ENCODE measurements around the gene BNIP3.

The BNIP3 gene

GRCh38 chr10:131980761-131981428, 828 bp downstream of the BNIP3 start:
- in situ Hi-C loops (cut with MboI; ENCODE audit: low pct_unique_long_range_greater_than_20kb, low sequenced_read_pairs) = no loop called here

GRCh38 chr10:131980321-131980720, 1.4 kb downstream of the BNIP3 start:
- in situ Hi-C loops (cut with MboI; ENCODE audit: low pct_unique_long_range_greater_than_20kb, low sequenced_read_pairs) = no loop called here
- no peak for DNase-seq

More at GRCh38 chr10:131980761-131981428, 828 bp downstream of the BNIP3 start:
- peak; percentile 33 for DNase-seq

DNA sequence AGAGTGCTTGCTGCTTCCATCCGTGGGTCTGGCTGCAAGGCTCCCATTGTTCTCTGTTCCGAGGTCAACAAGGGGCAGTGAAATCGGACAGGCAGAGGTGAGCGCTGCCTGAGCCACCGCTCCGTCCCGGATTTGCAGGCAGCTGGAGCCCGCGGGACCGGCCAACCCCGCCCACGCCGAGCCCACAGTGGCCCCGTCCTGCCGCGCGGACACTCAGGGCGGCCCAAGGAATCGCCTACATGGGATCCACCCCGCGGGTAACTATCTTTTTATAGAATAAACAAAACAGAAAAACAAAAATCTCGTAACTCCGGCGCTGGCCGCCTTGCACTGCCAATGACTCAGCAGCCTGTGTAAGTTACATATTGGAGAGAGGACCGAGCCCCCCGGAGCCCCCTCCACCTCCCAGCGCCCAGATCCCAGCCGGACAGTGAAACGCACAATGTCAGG, 1.9 kb downstream of the BNIP3 start:
- no peak for DNase-seq
- in situ Hi-C loops (cut with MboI; ENCODE audit: low pct_unique_long_range_greater_than_20kb, low sequenced_read_pairs) = no loop called here

GRCh38 chr10:131979336-131979735, 2.4 kb downstream of the BNIP3 start:
- in situ Hi-C loops (cut with MboI; ENCODE audit: low pct_unique_long_range_greater_than_20kb, low sequenced_read_pairs) = no loop called here
- DNase-seq = no peak

- in situ Hi-C loops (cut with MboI; ENCODE audit: low pct_unique_long_range_greater_than_20kb, low sequenced_read_pairs) = no loop called here
- no peak for DNase-seq
Measured at GRCh38 chr10:131978851-131979250, 2.9 kb downstream of the BNIP3 start.

DNA sequence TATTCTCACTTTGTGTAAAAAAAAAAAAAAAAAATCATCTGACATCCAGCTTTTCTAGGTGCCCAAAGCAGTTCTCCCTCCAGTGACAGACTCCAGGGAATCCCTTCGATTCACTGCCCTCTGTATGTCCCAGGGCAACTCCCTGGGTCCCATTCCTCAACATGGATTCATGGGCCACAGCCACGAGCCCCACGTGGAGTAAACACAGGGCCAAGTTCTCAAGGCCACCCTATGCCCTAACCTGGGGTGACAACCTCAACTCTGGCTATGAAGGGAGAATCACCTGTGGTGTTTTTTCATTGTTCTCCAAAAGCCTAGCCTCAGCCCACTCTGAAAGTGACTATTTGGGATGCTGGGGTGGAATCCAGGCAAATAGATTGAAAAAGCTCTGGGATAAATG, 3.4 kb downstream of the BNIP3 start:
- DNase-seq = no peak
- in situ Hi-C loops (cut with MboI; ENCODE audit: low pct_unique_long_range_greater_than_20kb, low sequenced_read_pairs) = no loop called here

DNA sequence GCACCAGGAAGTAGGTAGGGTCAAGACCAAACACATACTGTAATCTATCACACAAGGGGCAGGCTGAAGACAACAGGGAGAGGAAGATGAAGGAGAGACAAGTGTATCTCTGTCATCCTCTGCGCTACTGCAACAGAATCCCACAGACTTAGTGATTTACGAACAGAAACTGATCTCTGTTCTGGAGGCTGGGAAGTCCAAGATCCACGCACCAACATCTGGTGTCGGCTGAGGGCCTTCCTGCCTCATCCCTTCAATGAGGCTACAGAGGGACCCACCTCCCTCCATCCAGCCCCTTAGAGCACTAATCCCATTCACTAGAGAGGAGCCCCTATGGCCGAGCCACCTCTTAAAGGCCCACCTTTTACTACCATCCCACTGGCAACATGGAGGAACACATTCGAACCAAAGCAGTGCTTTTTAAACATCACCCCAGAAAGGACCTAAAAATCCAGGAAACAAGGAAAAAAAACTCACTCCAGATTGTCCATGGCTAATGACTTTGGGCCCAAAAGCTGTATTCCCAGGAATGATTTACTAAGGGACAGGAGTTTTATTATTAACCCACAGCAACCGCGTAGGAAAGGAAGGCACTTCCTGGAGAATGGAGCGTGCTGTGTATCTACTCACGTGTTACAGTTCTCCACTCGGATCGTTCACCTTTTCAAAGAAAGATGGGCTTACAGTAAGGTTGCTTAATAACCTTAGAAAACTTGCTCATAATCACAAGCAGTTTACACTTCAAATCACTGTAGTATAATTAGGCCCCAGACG, 4.2 kb downstream of the BNIP3 start:
- in situ Hi-C loops (cut with MboI; ENCODE audit: low pct_unique_long_range_greater_than_20kb, low sequenced_read_pairs) = no loop called here
- DNase-seq = no peak

GRCh38 chr10:131975796-131976195, 5.9 kb downstream of the BNIP3 start:
- in situ Hi-C loops (cut with MboI; ENCODE audit: low pct_unique_long_range_greater_than_20kb, low sequenced_read_pairs) = no loop called here
- no peak for DNase-seq

GRCh38 chr10:131975003-131975402, 6.7 kb downstream of the BNIP3 start:
- in situ Hi-C loops (cut with MboI; ENCODE audit: low pct_unique_long_range_greater_than_20kb, low sequenced_read_pairs) = no loop called here
- no peak for DNase-seq

DNA sequence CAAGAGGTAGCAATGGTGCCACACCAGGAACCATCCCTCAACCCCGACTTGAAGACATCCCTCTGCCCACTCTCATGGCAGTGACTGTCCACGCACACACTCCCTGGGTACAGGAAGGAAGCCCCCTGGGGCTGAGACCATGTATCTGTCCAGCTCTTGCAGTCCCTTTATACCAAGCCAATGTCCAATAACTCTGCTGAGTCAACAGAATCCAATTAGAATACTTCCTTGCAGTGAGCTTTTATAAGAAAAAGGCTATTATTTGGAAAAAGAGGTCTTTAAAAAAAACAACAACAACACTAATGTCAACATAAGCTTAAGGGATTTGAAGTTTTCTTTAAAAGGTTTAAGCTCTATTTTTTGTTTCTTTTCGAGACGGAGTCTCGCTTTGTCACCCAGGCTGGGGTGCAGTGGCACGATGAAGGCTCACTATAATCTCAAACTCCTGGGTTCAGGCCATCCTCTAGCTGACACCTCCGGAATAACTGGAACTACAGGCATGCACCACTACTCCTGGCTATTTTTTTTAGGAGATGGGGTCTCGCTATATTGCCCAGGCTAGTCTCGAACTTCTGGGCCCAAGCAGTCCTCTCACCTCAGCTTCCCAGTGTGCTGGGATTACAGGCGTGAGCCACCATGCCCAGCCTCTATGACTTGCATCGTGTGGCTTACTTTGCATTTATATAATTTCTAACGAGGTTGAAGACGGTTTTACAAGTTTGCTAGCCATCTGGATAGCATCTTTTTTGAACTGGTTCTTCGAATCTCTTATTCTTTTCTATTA, 7.5 kb downstream of the BNIP3 start:
- in situ Hi-C loops (cut with MboI; ENCODE audit: low pct_unique_long_range_greater_than_20kb, low sequenced_read_pairs) = no loop called here
- DNase-seq = no peak

DNA sequence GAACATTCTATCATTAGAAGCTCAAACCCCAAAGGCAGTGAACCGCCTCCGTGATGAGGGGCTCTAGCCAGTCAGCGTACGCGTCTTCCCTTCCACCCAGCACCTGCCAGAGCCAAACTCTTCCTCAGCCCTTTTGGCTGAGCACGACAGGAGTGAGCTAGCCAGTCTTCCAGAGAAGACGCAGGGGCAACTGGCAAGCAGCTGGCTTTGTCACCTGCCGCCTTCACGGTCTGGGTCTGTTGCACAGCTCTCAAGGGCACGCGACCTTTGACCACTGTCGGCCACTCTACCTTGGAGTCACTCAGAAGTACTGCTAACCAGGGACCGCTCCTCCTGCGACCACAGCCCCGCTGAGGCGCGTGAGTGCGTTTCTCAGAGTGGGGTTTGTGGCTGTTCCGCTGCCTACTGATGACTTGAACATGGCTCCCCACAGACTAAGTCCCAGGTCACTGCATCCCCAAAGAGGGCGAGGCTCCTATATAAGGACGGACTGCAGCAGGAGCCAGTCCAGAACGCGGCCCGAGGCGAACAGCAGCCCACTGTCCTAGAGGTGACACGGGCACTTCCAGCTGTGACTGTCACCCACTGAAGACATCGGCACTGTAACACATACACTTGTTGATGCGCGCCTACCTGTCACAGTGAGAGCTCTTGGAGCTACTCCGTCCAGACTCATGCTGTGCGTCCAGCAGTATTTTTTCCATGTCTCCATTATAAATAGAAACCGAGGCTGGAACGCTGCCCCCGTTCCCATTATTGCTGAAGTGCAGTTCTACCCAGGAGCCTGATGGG, 8.4 kb downstream of the BNIP3 start:
- DNase-seq = no peak
- in situ Hi-C loops (cut with MboI; ENCODE audit: low pct_unique_long_range_greater_than_20kb, low sequenced_read_pairs) = no loop called here

DNA sequence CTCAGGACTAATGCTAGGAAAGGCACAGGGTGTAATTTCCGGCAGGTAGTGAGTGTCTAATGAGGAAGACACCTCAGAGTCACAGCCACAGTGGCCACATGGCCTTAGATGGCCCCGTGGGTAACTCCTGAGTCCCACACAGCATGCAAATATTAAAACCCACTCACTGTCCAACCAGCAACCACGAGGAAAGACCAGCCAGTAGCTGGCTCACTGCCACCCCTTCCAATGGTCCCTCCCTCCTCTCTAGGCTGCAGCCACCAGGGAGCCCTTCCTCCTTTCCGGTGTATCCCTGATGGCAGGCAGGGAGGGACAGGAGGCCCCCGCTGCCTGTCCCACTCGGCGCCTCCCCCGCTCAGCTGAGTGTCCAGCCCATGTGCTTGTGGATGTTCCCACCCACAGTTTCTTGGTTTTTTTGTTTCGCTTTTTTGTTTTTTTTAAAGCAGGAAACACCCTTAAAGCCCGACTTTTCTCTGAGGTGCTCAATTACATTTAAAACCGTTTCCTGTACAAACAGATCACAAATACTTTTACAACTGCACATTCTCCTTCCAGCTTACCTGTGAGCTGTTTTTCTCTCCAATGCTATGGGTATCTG, 9.2 kb downstream of the BNIP3 start:
- in situ Hi-C loops (cut with MboI; ENCODE audit: low pct_unique_long_range_greater_than_20kb, low sequenced_read_pairs) = no loop called here
- DNase-seq = peak; percentile 64

- in situ Hi-C loops (cut with MboI; ENCODE audit: low pct_unique_long_range_greater_than_20kb, low sequenced_read_pairs) = no loop called here
- DNase-seq = no peak
Measured at GRCh38 chr10:131971591-131971990, 10.1 kb downstream of the BNIP3 start.

DNA sequence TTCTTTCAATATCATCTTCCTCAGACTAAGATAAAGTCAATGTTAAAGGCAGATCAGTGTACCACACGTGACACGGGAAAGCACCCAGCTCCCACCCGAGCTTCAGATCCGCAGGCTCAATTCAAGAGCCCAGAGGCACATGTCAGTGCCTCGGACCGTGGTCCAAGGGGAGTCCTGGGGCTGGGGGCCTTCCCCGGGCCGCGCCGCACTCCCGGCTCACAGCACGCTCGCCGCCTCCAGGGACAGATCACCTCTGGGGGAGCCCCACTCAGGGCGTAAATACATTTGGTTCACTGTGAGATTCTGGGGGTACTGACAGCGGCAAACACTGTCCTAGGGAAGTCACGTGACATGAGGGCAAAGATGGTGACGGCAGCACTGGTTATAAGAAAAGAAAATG, 10.8 kb downstream of the BNIP3 start:
- in situ Hi-C loops (cut with MboI; ENCODE audit: low pct_unique_long_range_greater_than_20kb, low sequenced_read_pairs) = no loop called here
- DNase-seq = no peak

DNA sequence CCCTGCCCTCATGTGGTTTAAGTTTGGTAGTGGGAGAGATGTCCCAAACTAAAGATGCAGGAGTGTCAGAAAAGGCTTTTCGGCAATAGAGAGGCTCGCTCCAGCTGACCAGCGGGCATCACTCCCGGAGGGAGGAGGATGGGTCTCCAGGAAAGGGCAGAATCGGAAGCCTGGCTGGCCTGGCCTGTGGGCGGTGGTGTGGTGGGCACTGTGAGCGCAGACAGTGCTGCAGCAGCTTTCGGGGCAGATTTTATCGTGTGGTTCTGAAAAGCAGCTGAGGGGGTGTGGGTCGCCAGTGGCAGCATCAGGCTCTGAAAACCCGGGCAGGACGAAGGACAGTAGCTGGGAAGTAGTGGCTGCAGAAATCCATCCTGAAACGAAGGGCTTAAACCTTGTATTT, 12.8 kb downstream of the BNIP3 start:
- DNase-seq = no peak
- in situ Hi-C loops (cut with MboI; ENCODE audit: low pct_unique_long_range_greater_than_20kb, low sequenced_read_pairs) = no loop called here

DNA sequence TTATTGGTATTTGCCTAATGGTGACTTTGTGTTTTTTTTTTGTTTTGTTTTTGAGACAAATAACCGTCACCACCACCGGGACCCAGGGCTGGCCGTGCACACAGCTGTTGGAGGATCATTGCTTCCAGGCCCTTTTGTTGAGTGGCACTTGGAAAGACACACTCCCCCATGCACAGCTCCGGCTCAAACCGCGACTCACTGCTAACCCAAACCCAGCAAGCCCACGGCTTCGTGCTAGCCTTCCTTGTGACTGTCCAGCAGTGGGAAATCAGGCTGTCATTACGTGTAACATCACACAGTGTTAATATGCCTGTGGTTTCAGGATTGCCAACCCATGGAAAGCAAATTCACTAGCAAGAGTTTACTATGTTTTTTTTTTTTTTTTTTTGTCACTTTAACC, 17.4 kb downstream of the BNIP3 start:
- in situ Hi-C loops (cut with MboI; ENCODE audit: low pct_unique_long_range_greater_than_20kb, low sequenced_read_pairs) = no loop called here
- DNase-seq = peak; percentile 29

- in situ Hi-C loops (cut with MboI; ENCODE audit: low pct_unique_long_range_greater_than_20kb, low sequenced_read_pairs) = no loop called here
Measured at GRCh38 chr10:131963811-131964210, 17.9 kb downstream of the BNIP3 start.

GRCh38 chr10:131963350-131963749, 18.4 kb downstream of the BNIP3 start:
- no peak for DNase-seq
- in situ Hi-C loops (cut with MboI; ENCODE audit: low pct_unique_long_range_greater_than_20kb, low sequenced_read_pairs) = no loop called here

More at GRCh38 chr10:131963811-131964210, 17.9 kb downstream of the BNIP3 start:
- no peak for DNase-seq
